ENCODE data around the gene FAM107B.
"Not testable (repeated sequence)": the region's sequence is repeated elsewhere in the genome, so short reads cannot be mapped to it uniquely, and the experiment has no call there.

FAM107B gene

DNA sequence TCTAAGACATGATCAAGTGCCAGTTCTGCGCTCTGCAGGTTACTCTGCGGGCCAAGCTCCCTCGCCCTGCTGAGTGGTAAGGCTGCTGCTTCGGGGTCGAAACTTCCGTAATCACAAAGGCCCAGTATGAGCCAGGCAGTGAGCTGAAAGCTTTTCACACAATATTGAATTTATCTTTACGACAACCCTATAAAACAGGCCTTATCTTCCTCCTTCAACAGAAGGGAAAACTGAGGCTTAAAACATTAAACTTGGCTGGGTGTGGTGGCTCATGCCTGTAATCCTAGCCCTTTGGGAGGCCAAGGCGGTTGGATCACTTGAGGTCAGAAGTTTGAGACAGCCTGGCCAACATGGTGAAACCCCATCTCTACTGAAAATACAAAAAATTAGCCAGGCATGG lies 83.3 kb downstream of the FAM107B start:
- H3K9ac ChIP-seq (ENCODE audit: low read length) = no peak overlapping the region

DNA sequence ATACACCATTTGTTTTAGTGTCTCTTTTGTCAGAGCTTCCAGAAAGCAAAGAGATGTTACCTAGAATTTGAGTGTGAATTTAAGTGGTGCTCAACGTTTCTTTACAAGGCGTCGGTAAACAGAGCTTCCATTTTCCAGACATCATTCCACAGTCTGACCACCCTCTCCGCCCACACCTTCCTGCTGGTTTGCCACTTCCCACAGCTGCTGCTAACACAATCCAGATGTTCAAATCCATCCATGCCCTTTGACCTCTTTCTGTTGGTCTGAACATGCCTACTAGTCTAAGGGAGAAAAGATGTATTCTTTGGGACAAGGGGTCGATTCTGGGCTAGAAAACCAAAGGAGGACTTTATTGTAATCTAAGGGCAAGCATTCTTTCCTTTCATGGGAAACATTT lies 86.1 kb downstream of the FAM107B start:
- H4K8ac ChIP-seq (ENCODE audit: low read length) = peak overlapping the region; percentile 47
- no peak overlapping the region for H3K9ac ChIP-seq (ENCODE audit: low read length)
- H3K4ac ChIP-seq (ENCODE audit: low read depth in 1 of 2, low read length in 2 of 2) = no peak overlapping the region
- no peaks in the 10 kb centered on the region for H3K79me1 ChIP-seq (replicated peaks; ENCODE audit: low read length, poor library complexity, severe bottlenecking)
- H2BK12ac ChIP-seq (ENCODE audit: low read length in 2 of 2) = no peak overlapping the region
- no peak overlapping the region for H2BK5ac ChIP-seq (ENCODE audit: low read depth, low read length, poor library complexity, severe bottlenecking)
- no peak overlapping the region for H3K23ac ChIP-seq (ENCODE audit: low read length in 2 of 2)
- H3K27ac ChIP-seq (ENCODE audit: low read length, poor library complexity, severe bottlenecking) = no peak overlapping the region
- no peak overlapping the region for H2AFZ ChIP-seq (ENCODE audit: low read depth, low read length)
- H3K4me3 ChIP-seq (ENCODE audit: insufficient read depth in 1 of 2, low read depth in 1 of 2, low read length in 2 of 2) = no peak overlapping the region
- no peak overlapping the region for H2AK5ac ChIP-seq (ENCODE audit: low read length, severe bottlenecking)
- no peaks in the 10 kb centered on the region for H3K9me3 ChIP-seq (ENCODE audit: control insufficient read depth, low read length)
- no peaks in the 10 kb centered on the region for H3K36me3 ChIP-seq (ENCODE audit: control insufficient read depth in 1 of 2, insufficient read depth in 2 of 2, low read depth in 1 of 2, low read length in 2 of 2)
- H3K27me3 ChIP-seq (ENCODE audit: control insufficient read depth in 1 of 2, insufficient read depth in 1 of 2, low read length in 2 of 2) = no peaks in the 10 kb centered on the region
- WGBS = 0% methylated on average over 3 of the region's 5 CpGs
- H4K91ac ChIP-seq (ENCODE audit: low read length) = no peak overlapping the region
- H3K4me2 ChIP-seq (ENCODE audit: low read length, poor library complexity, severe bottlenecking) = no peak overlapping the region
- no peak overlapping the region for H2BK120ac ChIP-seq (ENCODE audit: low read depth, low read length)
- no peaks in the 10 kb centered on the region for H3K4me1 ChIP-seq (ENCODE audit: control insufficient read depth, insufficient read depth, low read depth, low read length)
- H3K18ac ChIP-seq (ENCODE audit: low read depth in 1 of 2, low read length in 2 of 2) = no peak overlapping the region
- peak; percentile 57 for DNase-seq
- H2BK15ac ChIP-seq (ENCODE audit: low read depth, poor library complexity, severe bottlenecking) = no peak overlapping the region
- no peak overlapping the region for H3K14ac ChIP-seq (ENCODE audit: low read length in 2 of 2)

More for the DNA sequence above, 83.3 kb downstream of the FAM107B start:
- Histone ChIP-seq H2BK120ac (ENCODE audit: low read depth, low read length) (no peak overlapping the region), H3K36me3 (ENCODE audit: control insufficient read depth in 1 of 2, insufficient read depth in 2 of 2, low read depth in 1 of 2, low read length in 2 of 2) (no peaks in the 10 kb centered on the region), H3K4ac (ENCODE audit: low read depth in 1 of 2, low read length in 2 of 2) (no peak overlapping the region), H3K4me2 (ENCODE audit: low read length, poor library complexity, severe bottlenecking) (no peak overlapping the region), H4K91ac (ENCODE audit: low read length) (no peak overlapping the region), H3K27ac (ENCODE audit: low read length, poor library complexity, severe bottlenecking) (no peak overlapping the region), H4K8ac (ENCODE audit: low read length) (no peak overlapping the region), H3K14ac (ENCODE audit: low read length in 2 of 2) (no peak overlapping the region), H3K4me3 (ENCODE audit: insufficient read depth in 1 of 2, low read depth in 1 of 2, low read length in 2 of 2) (no peak overlapping the region), H3K18ac (ENCODE audit: low read depth in 1 of 2, low read length in 2 of 2) (no peak overlapping the region), H3K4me1 (ENCODE audit: control insufficient read depth, insufficient read depth, low read depth, low read length) (no peaks in the 10 kb centered on the region), H3K79me1 (replicated peaks; ENCODE audit: low read length, poor library complexity, severe bottlenecking) (no peaks in the 10 kb centered on the region), H2BK15ac (ENCODE audit: low read depth, poor library complexity, severe bottlenecking) (no peak overlapping the region), H2AK5ac (ENCODE audit: low read length, severe bottlenecking) (no peak overlapping the region), H2BK12ac (ENCODE audit: low read length in 2 of 2) (no peak overlapping the region), H2BK5ac (ENCODE audit: low read depth, low read length, poor library complexity, severe bottlenecking) (no peak overlapping the region), H3K27me3 (ENCODE audit: control insufficient read depth in 1 of 2, insufficient read depth in 1 of 2, low read length in 2 of 2) (no peaks in the 10 kb centered on the region), H3K23ac (ENCODE audit: low read length in 2 of 2) (no peak overlapping the region), H2AFZ (ENCODE audit: low read depth, low read length) (no peak overlapping the region), H3K9me3 (ENCODE audit: control insufficient read depth, low read length) (no peaks in the 10 kb centered on the region)
- no peak for DNase-seq
- 91% methylated on average over 7 of the region's 8 CpGs for WGBS

DNA sequence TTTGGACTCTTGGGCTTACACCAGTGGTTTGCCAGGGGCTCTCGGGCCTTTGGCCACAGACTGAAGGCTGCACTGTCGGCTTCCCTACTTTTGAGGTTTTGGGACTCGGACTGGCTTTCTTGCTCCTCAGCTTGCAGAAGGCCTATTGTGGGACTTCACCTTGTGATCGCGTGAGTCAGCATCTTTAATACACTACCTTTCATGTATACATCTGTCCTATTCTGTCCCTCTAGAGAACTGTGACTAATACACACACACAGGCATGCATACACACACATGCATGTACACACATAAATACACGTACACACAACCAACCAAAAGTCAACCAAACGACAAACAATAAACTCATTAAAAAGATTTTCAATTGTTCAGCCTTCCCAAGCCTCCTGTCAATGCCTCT lies 86.5 kb downstream of the FAM107B start:
- not testable (repeated sequence) for H3K14ac ChIP-seq (ENCODE audit: low read length in 2 of 2); H2BK15ac ChIP-seq (ENCODE audit: low read depth, poor library complexity, severe bottlenecking); H3K18ac ChIP-seq (ENCODE audit: low read depth in 1 of 2, low read length in 2 of 2); H2BK120ac ChIP-seq (ENCODE audit: low read depth, low read length); H3K4me3 ChIP-seq (ENCODE audit: insufficient read depth in 1 of 2, low read depth in 1 of 2, low read length in 2 of 2); H3K4me2 ChIP-seq (ENCODE audit: low read length, poor library complexity, severe bottlenecking); H3K4ac ChIP-seq (ENCODE audit: low read depth in 1 of 2, low read length in 2 of 2); H2BK5ac ChIP-seq (ENCODE audit: low read depth, low read length, poor library complexity, severe bottlenecking); H3K27me3 ChIP-seq (ENCODE audit: control insufficient read depth in 1 of 2, insufficient read depth in 1 of 2, low read length in 2 of 2); H3K4me1 ChIP-seq (ENCODE audit: control insufficient read depth, insufficient read depth, low read depth, low read length); H3K9me3 ChIP-seq (ENCODE audit: control insufficient read depth, low read length); H2AK5ac ChIP-seq (ENCODE audit: low read length, severe bottlenecking); H2AFZ ChIP-seq (ENCODE audit: low read depth, low read length); H3K23ac ChIP-seq (ENCODE audit: low read length in 2 of 2); H4K91ac ChIP-seq (ENCODE audit: low read length); H2BK12ac ChIP-seq (ENCODE audit: low read length in 2 of 2); H3K79me1 ChIP-seq (replicated peaks; ENCODE audit: low read length, poor library complexity, severe bottlenecking); H3K27ac ChIP-seq (ENCODE audit: low read length, poor library complexity, severe bottlenecking); H4K8ac ChIP-seq (ENCODE audit: low read length); H3K9ac ChIP-seq (ENCODE audit: low read length); H3K36me3 ChIP-seq (ENCODE audit: control insufficient read depth in 1 of 2, insufficient read depth in 2 of 2, low read depth in 1 of 2, low read length in 2 of 2)
- peak; percentile 30 for DNase-seq
- 85% methylated on average over 7 of the region's 7 CpGs for WGBS

DNA sequence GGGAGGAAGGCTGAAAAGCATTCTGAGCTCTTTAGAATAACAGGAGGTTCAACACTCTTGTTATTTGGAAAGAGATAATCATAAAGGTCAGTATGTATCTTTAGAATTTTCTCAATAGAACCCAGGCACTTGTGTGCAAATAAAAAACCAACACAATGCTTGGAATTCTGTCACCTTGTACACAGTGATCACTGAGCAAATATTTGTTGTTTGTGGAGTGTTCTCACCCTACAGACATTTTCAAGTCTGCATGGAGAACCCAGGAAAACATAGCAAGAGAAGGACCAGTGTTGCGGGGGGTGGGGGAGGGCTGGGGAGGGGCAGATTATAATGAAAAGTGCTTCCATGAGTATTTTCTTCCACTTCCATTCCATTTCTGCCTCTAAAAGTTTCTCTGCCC lies 87.4 kb downstream of the FAM107B start:
- H2AK5ac ChIP-seq (ENCODE audit: low read length, severe bottlenecking) = no peak overlapping the region
- WGBS = no CpG with 5 or more reads among the region's 1 CpG

More for the DNA sequence above, 87.4 kb downstream of the FAM107B start:
- Histone ChIP-seq H3K4me1 (ENCODE audit: control insufficient read depth, insufficient read depth, low read depth, low read length) (no peaks in the 10 kb centered on the region), H3K4me2 (ENCODE audit: low read length, poor library complexity, severe bottlenecking) (no peak overlapping the region), H3K9ac (ENCODE audit: low read length) (no peak overlapping the region), H3K18ac (ENCODE audit: low read depth in 1 of 2, low read length in 2 of 2) (no peak overlapping the region), H3K79me1 (replicated peaks; ENCODE audit: low read length, poor library complexity, severe bottlenecking) (no peaks in the 10 kb centered on the region), H3K36me3 (ENCODE audit: control insufficient read depth in 1 of 2, insufficient read depth in 2 of 2, low read depth in 1 of 2, low read length in 2 of 2) (no peaks in the 10 kb centered on the region), H2BK12ac (ENCODE audit: low read length in 2 of 2) (no peak overlapping the region), H3K23ac (ENCODE audit: low read length in 2 of 2) (no peak overlapping the region), H3K9me3 (ENCODE audit: control insufficient read depth, low read length) (no peaks in the 10 kb centered on the region), H3K27ac (ENCODE audit: low read length, poor library complexity, severe bottlenecking) (no peak overlapping the region), H3K27me3 (ENCODE audit: control insufficient read depth in 1 of 2, insufficient read depth in 1 of 2, low read length in 2 of 2) (no peaks in the 10 kb centered on the region), H3K4ac (ENCODE audit: low read depth in 1 of 2, low read length in 2 of 2) (no peak overlapping the region), H4K8ac (ENCODE audit: low read length) (no peak overlapping the region), H3K4me3 (ENCODE audit: insufficient read depth in 1 of 2, low read depth in 1 of 2, low read length in 2 of 2) (no peak overlapping the region), H2AFZ (ENCODE audit: low read depth, low read length) (no peak overlapping the region), H2BK120ac (ENCODE audit: low read depth, low read length) (no peak overlapping the region), H2BK15ac (ENCODE audit: low read depth, poor library complexity, severe bottlenecking) (no peak overlapping the region), H4K91ac (ENCODE audit: low read length) (no peak overlapping the region), H3K14ac (ENCODE audit: low read length in 2 of 2) (no peak overlapping the region), H2BK5ac (ENCODE audit: low read depth, low read length, poor library complexity, severe bottlenecking) (no peak overlapping the region)
- no peak for DNase-seq

Measured in mesenchymal stem cell (in vitro differentiated cells and primary cell).